ENCODE results near the gene PRR4. TPM values are rescaled to one million over a fixed set of nuclear protein-coding genes. Genes with fewer than 3 reads are reported as not detected.

The PRR4 gene
- polyA plus RNA-seq, 2 of the 4 experiments (the other 2 are of a cell fraction), result 2.5 to 6.4 TPM

- no peak within 1 kb of the TSS for H3K4me3 ChIP-seq
- TF ChIP-seq RAD21 (conservative IDR thresholded peaks at IDR 0.05 in 1 of 2, IDR thresholded peaks at IDR 0.05 in 1 of 2) (no peak), HEYL (CRISPR knock-in tag; IDR thresholded peaks at IDR 0.05) (no peak), ESRRA (IDR thresholded peaks at IDR 0.05; ENCODE audit: borderline replicate concordance, low read length) (no peak)
Measured at GRCh38 chr12:10884086-10884725, 34.9 kb upstream of the PRR4 start, which contains the start of gene PRH1. Gene PRH1, minus strand, starts transcription at chr12:10884255. Its CDS starts 38 bp downstream, at chr12:10884217.

GRCh38 chr12:10873378-10873777, 24.1 kb upstream of the PRR4 start:
- no peak overlapping the region for H3K4me3 ChIP-seq
- DNase-seq (ENCODE audit: low read depth in 1 of 2, low spot score in 1 of 2), result no peak
- H3K27ac ChIP-seq, result no peak overlapping the region
- TF ChIP-seq HEYL (CRISPR knock-in tag; IDR thresholded peaks at IDR 0.05) (no peak), E2F6 (IDR thresholded peaks at IDR 0.05; ENCODE audit: borderline replicate concordance, low read depth) (no peak), MAFK (IDR thresholded peaks at IDR 0.05; ENCODE audit: partially characterized antibody) (no peak)
- no peak overlapping the region for H3K4me2 ChIP-seq
- FAIRE-seq, result no peak
- H3K4me1 ChIP-seq, result no peaks in the 10 kb centered on the region
- ChIA-PET CTCF (no interaction called here), POLR2A (no interaction called here)
- 72% methylated on average over 2 of the region's 2 CpGs for WGBS (ENCODE audit: missing lambda C conversion rate)
- H3K9me3 ChIP-seq, result no peaks in the 10 kb centered on the region
- ATAC-seq, result no peak

More at GRCh38 chr12:10884086-10884725, 34.9 kb upstream of the PRR4 start, which contains the start of gene PRH1:
- FAIRE-seq, result no peak
- no peak for DNase-seq (ENCODE audit: low read depth in 1 of 2, low spot score in 1 of 2)
- Histone ChIP-seq H3K9me3 (no peaks in the 10 kb centered on the region), H3K4me1 (no peaks in the 10 kb centered on the region), H3K4me2 (no peak within 1 kb of the TSS), H3K27ac (no peak within 1 kb of the TSS)
- ChIA-PET CTCF (no interaction called here), POLR2A (no interaction called here)
- WGBS (ENCODE audit: missing lambda C conversion rate), result 89% methylated on average over 6 of the region's 6 CpGs
- ATAC-seq, result no peak

GRCh38 chr12:10867381-10867780, 18.1 kb upstream of the PRR4 start:
- Histone ChIP-seq H3K27ac (no peak overlapping the region), H3K9me3 (no peaks in the 10 kb centered on the region), H3K4me2 (no peak overlapping the region), H3K4me1 (no peaks in the 10 kb centered on the region), H3K4me3 (no peak overlapping the region)
- no peak for ATAC-seq
- WGBS (ENCODE audit: missing lambda C conversion rate), result 86% methylated on average over 2 of the region's 2 CpGs
- TF ChIP-seq RAD21 (conservative IDR thresholded peaks at IDR 0.05 in 1 of 2, IDR thresholded peaks at IDR 0.05 in 1 of 2) (peak in 1 of 2 experiments; percentile 33; a peak in 2 of 5 replicates), POLR2A (IDR thresholded peaks at IDR 0.05; ENCODE audit: low read length) (no peak)
- CTCF ChIA-PET, result no interaction called here
- no peak for DNase-seq (ENCODE audit: low read depth in 1 of 2, low spot score in 1 of 2)
- no peak for FAIRE-seq
- POLR2A ChIA-PET, result no interaction called here

- no peak overlapping the region for H3K4me2 ChIP-seq
- WGBS (ENCODE audit: missing lambda C conversion rate), result 86% methylated on average over 2 of the region's 2 CpGs
- TF ChIP-seq NFE2L2 (conservative IDR thresholded peaks at IDR 0.05; ENCODE audit: low read length), result no peak
- no peak for TF ChIP-seq ZFP36 (IDR thresholded peaks at IDR 0.05; ENCODE audit: borderline replicate concordance, partially characterized antibody)
- TF ChIP-seq ELK1 (IDR thresholded peaks at IDR 0.05; ENCODE audit: low read depth, low read length), result no peak
- no peak for TF ChIP-seq KDM5A (IDR thresholded peaks at IDR 0.05)
- TF ChIP-seq CTCF (IDR thresholded peaks at IDR 0.05), result no peak
- no peak for TF ChIP-seq BHLHE40 (IDR thresholded peaks at IDR 0.05; ENCODE audit: low read depth, low read length)
- no peak for TF ChIP-seq ZC3H11A (IDR thresholded peaks at IDR 0.05)
- TF ChIP-seq CBX2 (IDR thresholded peaks at IDR 0.05; ENCODE audit: borderline replicate concordance, low read depth), result no peak
- TF ChIP-seq HEYL (CRISPR knock-in tag; IDR thresholded peaks at IDR 0.05), result no peak
- no peak for TF ChIP-seq PHF8 (IDR thresholded peaks at IDR 0.05; ENCODE audit: borderline replicate concordance, low read depth)
- TF ChIP-seq USF2 (IDR thresholded peaks at IDR 0.05), result no peak
- no peak for TF ChIP-seq GATA3 (IDR thresholded peaks at IDR 0.05; ENCODE audit: borderline replicate concordance)
- TF ChIP-seq RARB (CRISPR knock-in tag; IDR thresholded peaks at IDR 0.05), result no peak
Measured at GRCh38 chr12:10863512-10864218, 14.4 kb upstream of the PRR4 start.

More at GRCh38 chr12:10863512-10864218, 14.4 kb upstream of the PRR4 start:
- ATAC-seq (no peak), FAIRE-seq (peak; percentile 32), DNase-seq (ENCODE audit: low read depth in 1 of 2, low spot score in 1 of 2) (no peak)
- Histone ChIP-seq H3K4me1 (no peaks in the 10 kb centered on the region), H3K4me3 (no peak overlapping the region), H3K27ac (no peak overlapping the region), H3K9me3 (peaks cover 1% of the 10 kb centered on the region; the same call in 2 of the 3 replicates)
- ChIA-PET POLR2A (no interaction called here), CTCF (no interaction called here)

Data from A549 (cell line).